GM12878 (cell line): ENCODE data around the gene SCLT1. TPM values are rescaled to one million over a fixed set of nuclear protein-coding genes. Genes with fewer than 3 reads are reported as not detected.

Experiments
- ATAC-seq: fragments of 200-7000 bp; cut with Tn5 transposase; 3 replicates; pipeline ENCODE4 v1.9.1; 2020; ENCODE audit warnings: mild to moderate bottlenecking, moderate library complexity
- BruUV-seq: library from RNA; stranded (reverse); fragments of 400-500 nt; replicated peaks from 2 replicates; lab custom pipeline; 2021; lab: Mats Ljungman, UMichigan
- CTCF ChIA-PET: fragments of 300-600 bp; sonication (Branson Sonifier 250); formaldehyde crosslinking; extraction: SDS; loops from one replicate; lab custom pipeline; 2021; ENCODE audit warnings: inconsistent platforms; lab: Yijun Ruan, JAX
- POLR2A ChIA-PET: fragments of 350-600 bp; formaldehyde crosslinking; extraction: SDS; loops from one replicate; lab custom pipeline; 2021; ENCODE audit warnings: inconsistent platforms; lab: Charles Lee
- RAD21 ChIA-PET: fragments of 300-600 bp; sonication (Branson Sonifier 250); formaldehyde crosslinking; loops from one replicate; lab custom pipeline; 2023; ENCODE audit warnings: antibody characterized with exemption; ENCODE audit not compliant: unreplicated experiment; lab: Charles Lee
- SMC1A ChIA-PET: fragments of 300-600 bp; sonication (Branson Sonifier 250); formaldehyde crosslinking; loops from one replicate; lab custom pipeline; 2023; ENCODE audit not compliant: unreplicated experiment, uncharacterized antibody; lab: Charles Lee
- DNase-seq: peaks from one replicate; pipeline ENCODE4 v3.0.0-alpha.2; 2011; ENCODE audit warnings: low read depth, low spot score
- FAIRE-seq: peaks from 3 replicates; lab custom pipeline; 2011; peaks lifted over from hg19 to GRCh38; lab: Jason Lieb, UNC
- H2AFZ ChIP-seq: 2 replicates; pipeline ENCODE4 v1.6.0; 2011; ENCODE audit warnings: low read depth, low read length, control low read depth; ENCODE audit not compliant: control insufficient read depth
- H3K27ac ChIP-seq: 2 replicates; pipeline ENCODE4 v1.5.1; 2011; ENCODE audit warnings: control low read depth; ENCODE audit not compliant: control insufficient read depth, insufficient read depth
- H3K27me3 ChIP-seq, 2 experiments: replicated peaks in 1 of 2; 2 replicates each; pipeline versions ENCODE4 v1.6.0 to v1.6.1; 2011; ENCODE audit warnings: low read length in 1 of 2; ENCODE audit not compliant: control insufficient read depth in 2 of 2, insufficient read depth in 2 of 2
- H3K36me3 ChIP-seq, 2 experiments: 2 replicates each; pipeline ENCODE4 v1.5.1; 2011; ENCODE audit warnings: low read length in 1 of 2; ENCODE audit not compliant: control insufficient read depth in 2 of 2, insufficient read depth in 2 of 2
- H3K4me1 ChIP-seq: 2 replicates; pipeline ENCODE4 v1.6.1; 2011; ENCODE audit warnings: mild to moderate bottlenecking, low read length, moderate library complexity, mixed read lengths; ENCODE audit not compliant: control insufficient read depth, insufficient read depth
- H3K4me2 ChIP-seq: 2 replicates; pipeline ENCODE4 v1.6.0; 2011; ENCODE audit warnings: control low read depth; ENCODE audit not compliant: control insufficient read depth, insufficient read depth
- H3K4me3 ChIP-seq: fragments of 200-600 bp; sonication (generic); 2 replicates; pipeline ENCODE4 v1.5.1; 2016
- H3K79me2 ChIP-seq: 2 replicates; pipeline ENCODE4 v1.6.0; 2011; ENCODE audit warnings: low read length; ENCODE audit not compliant: control insufficient read depth, insufficient read depth
- H3K9ac ChIP-seq: 2 replicates; pipeline ENCODE4 v1.8.0; 2011; ENCODE audit warnings: low read length, control low read depth, mixed read lengths; ENCODE audit not compliant: control insufficient read depth, insufficient read depth
- H3K9me3 ChIP-seq: replicated peaks from 3 replicates; pipeline ENCODE4 v1.5.1; 2011; ENCODE audit warnings: mild to moderate bottlenecking, low read length; ENCODE audit not compliant: control insufficient read depth, insufficient read depth
- H4K20me1 ChIP-seq: 2 replicates; pipeline ENCODE4 v1.6.0; 2011; ENCODE audit not compliant: control insufficient read depth, insufficient read depth
- CBX3 ChIP-seq: fragments of 200-600 bp; sonication (generic); IDR thresholded peaks from 2 replicates; pipeline ENCODE4 v1.6.1; 2016; ENCODE audit warnings: low read depth, borderline replicate concordance
- CEBPB ChIP-seq, 2 experiments: fragments of 150-350 bp in 1 of 2; IDR thresholded peaks; 2 replicates each; pipeline ENCODE4 v1.6.1; 2012 to 2014; ENCODE audit warnings: low read depth in 2 of 2, low read length in 2 of 2, borderline replicate concordance in 1 of 2, inconsistent platforms in 1 of 2
- CHD4 ChIP-seq: fragments of 200-600 bp; sonication (generic); IDR thresholded peaks from 2 replicates; pipeline ENCODE4 v1.6.1; 2016; ENCODE audit warnings: mild to moderate bottlenecking
- CREB1 ChIP-seq: IDR thresholded peaks from 2 replicates; pipeline ENCODE4 v1.6.1; 2012; ENCODE audit warnings: low read depth, mild to moderate bottlenecking, inconsistent platforms
- EED ChIP-seq: sonication (generic); IDR thresholded peaks from 2 replicates; pipeline ENCODE4 v1.6.1; 2016; ENCODE audit warnings: antibody characterized with exemption, low read depth
- FOXM1 ChIP-seq: IDR thresholded peaks from 2 replicates; pipeline ENCODE4 v1.6.1; 2012; ENCODE audit warnings: low read depth, mild to moderate bottlenecking, inconsistent platforms, low read length, moderate library complexity
- NR2F1 ChIP-seq: fragments of 450-650 bp; conservative IDR thresholded peaks from 2 replicates; pipeline ENCODE4 v1.6.1; 2017; ENCODE audit warnings: mild to moderate bottlenecking
- POLR2AphosphoS5 ChIP-seq: IDR thresholded peaks from 2 replicates; pipeline ENCODE4 v1.6.1; 2011; ENCODE audit warnings: mild to moderate bottlenecking, low read length, inconsistent platforms
- TCF7 ChIP-seq: IDR thresholded peaks from 2 replicates; pipeline ENCODE4 v1.6.1; 2014; ENCODE audit warnings: antibody characterized with exemption, borderline replicate concordance
- WRNIP1 ChIP-seq: IDR thresholded peaks from 2 replicates; pipeline ENCODE4 v1.6.1; 2011; ENCODE audit warnings: low read depth, low read length, improper control_type of control experiment, borderline replicate concordance
- WGBS: methylation state at CpG from one replicate; pipeline ENCODE4 v1.1.6; 2016; ENCODE audit warnings: low lambda C conversion rate; ENCODE audit not compliant: insufficient replicate concordance, insufficient coverage; ENCODE audit errors: missing lambda C conversion rate; 5-methylcytosine and 5-hydroxymethylcytosine counted together
- in situ Hi-C: fragments of 300-500 bp; cut with MboI; formaldehyde crosslinking; loops from 9 replicates; pipeline ENCODE4 v1.14.3; 2018; ENCODE audit warnings: mixed read lengths
- intact Hi-C: fragments of 100-400 bp; cut with micrococcal nuclease; formaldehyde crosslinking; loops from one replicate; pipeline ENCODE4 v1.14.2; 2022; ENCODE audit not compliant: unreplicated experiment
- polyA plus RNA-seq, 11 experiments: library from polyadenylated mRNA; depleted of rRNA in 4 of 11; unstranded in 6 of 11; stranded (reverse) in 5 of 11; fragments of >200 nt; fragmentation: Nextera tagmentation in 4 of 11; fragmentation: Illumina TruSeq in 1 of 11; extraction: Ambion mirVana in 4 of 11; extraction: Trizol in 1 of 11; gene quantifications; 1 replicate in 1 of 11; 2 replicates in 10 of 11; pipeline versions ENCODE4 v1.2.1 to v1.2.3, GENCODE V29; 2011 to 2016; ENCODE audit warnings: inconsistent platforms in 2 of 11, missing spikeins in 2 of 11, low read depth in 1 of 11
- total RNA-seq, 4 experiments: library from RNA; depleted of rRNA in 3 of 4; stranded (reverse); fragments of >200 nt in 3 of 4; fragmentation: Illumina TruSeq in 1 of 4; extraction: Trizol in 1 of 4; gene quantifications; 2 replicates each; pipeline versions ENCODE4 v1.2.1 to v1.2.3, GENCODE V29; 2013 to 2021

The SCLT1 gene
- total and polyA plus RNA-seq, 10 of the 15 experiments (the other 5 are each of a cell fraction or from before 2014, with no cell fraction given) = 7.8 to 31.4 (median 19.6) TPM

GRCh38 chr4:128866691-128867090 lies 226.6 kb downstream of the SCLT1 start:
- RAD21 ChIA-PET = no interaction called here
- Histone ChIP-seq H3K27me3 (no peaks in the 10 kb centered on the region), H3K4me2 (no peak overlapping the region), H3K9me3 (no peaks in the 10 kb centered on the region)
- TF ChIP-seq FOXM1 = no peak
- no peak for TF ChIP-seq CREB1
- TF ChIP-seq, all 136 proteins: peak for 0
- ChIA-PET POLR2A (no interaction called here), CTCF (no interaction called here), SMC1A (interaction anchor here (1.7 kb wide), 1 partner anchor 9 kb away, joined by 6 read pairs; no protein-coding TSS in a partner anchor)
- no peak for FAIRE-seq
- Histone ChIP-seq H3K4me1 (peaks cover 18% of the 10 kb centered on the region), H3K27ac (no peak overlapping the region), H2AFZ (no peak overlapping the region), H3K9ac (no peak overlapping the region), H3K4me3 (no peak overlapping the region), H4K20me1 (no peaks in the 10 kb centered on the region), H3K36me3 (peaks cover 9 to 32% of the 10 kb centered on the region in 2 experiments), H3K79me2 (peaks cover 4% of the 10 kb centered on the region)
- in situ Hi-C loops (loop anchor here (5.0 kb wide), 1 partner anchor 409 kb away; no protein-coding TSS in a partner anchor), intact Hi-C loops (no loop called here)
- BruUV-seq = no TSS peak
- WGBS = 96% methylated on average over 1 of the region's 1 CpG
- ATAC-seq = no peak
- no peak for DNase-seq

- Histone ChIP-seq H3K4me3 (no peak overlapping the region), H3K36me3 (peaks cover 11 to 28% of the 10 kb centered on the region in 2 experiments), H3K79me2 (peaks cover 4% of the 10 kb centered on the region), H3K27ac (no peak overlapping the region), H3K4me2 (no peak overlapping the region), H3K27me3 (no peaks in the 10 kb centered on the region), H3K9ac (no peak overlapping the region), H2AFZ (no peak overlapping the region), H3K4me1 (peaks cover 22% of the 10 kb centered on the region), H4K20me1 (no peaks in the 10 kb centered on the region), H3K9me3 (no peaks in the 10 kb centered on the region)
- CTCF ChIA-PET = interaction anchor here (0.7 kb wide), 1 partner anchor 18 kb away, joined by 3 read pairs; no protein-coding TSS in a partner anchor
- TF ChIP-seq POLR2AphosphoS5 (no peak), EED (no peak), TCF7 (no peak), CHD4 (no peak), WRNIP1 (no peak), NR2F1 (no peak), CEBPB (IDR thresholded peaks at IDR 0.05; ENCODE audit: borderline replicate concordance in 1 of 2, low read depth in 2 of 2, low read length in 2 of 2) (no peak), CBX3 (no peak)
- FAIRE-seq (no peak), DNase-seq (no peak), ATAC-seq (no peak)
- 56% methylated on average over 2 of the region's 2 CpGs for WGBS
- RAD21 ChIA-PET = no interaction called here
- SMC1A ChIA-PET = interaction anchor here (0.8 to 1.5 kb wide), 4 partner anchors 34 to 63 kb away, joined by 3 to 4 read pairs (median 3); no protein-coding TSS in a partner anchor
- in situ Hi-C loops = loop anchor here (5.0 kb wide), 1 partner anchor 409 kb away; no protein-coding TSS in a partner anchor
- POLR2A ChIA-PET = no interaction called here
- no TSS peak for BruUV-seq
- intact Hi-C loops = no loop called here
Measured at GRCh38 chr4:128866269-128866668, 227.1 kb downstream of the SCLT1 start.
